GM19043 (cell line): ENCODE data around the gene KIAA1671.

Experiments used
- ATAC-seq: cut with Tn5 transposase; IDR thresholded peaks from one replicate; pipeline ENCODE4 v1.9.1; 2021; ENCODE audit warnings: low read depth; ENCODE audit not compliant: unreplicated experiment

KIAA1671 gene

GRCh38 chr22:24950272-24950902 is 2.1 kb upstream of the KIAA1671 start:
- no peak for ATAC-seq

GRCh38 chr22:24952837-24953383 is 394 bp downstream of the KIAA1671 start:
- no peak for ATAC-seq

GRCh38 chr22:24953384-24954113 is 1.0 kb downstream of the KIAA1671 start:
- no peak for ATAC-seq

GRCh38 chr22:24954114-24954463 is 1.6 kb downstream of the KIAA1671 start:
- no peak for ATAC-seq

GRCh38 chr22:24954856-24955255 is 2.3 kb downstream of the KIAA1671 start:
- no peak for ATAC-seq

GRCh38 chr22:24957043-24957442 is 4.5 kb downstream of the KIAA1671 start:
- ATAC-seq = no peak

GRCh38 chr22:24961217-24961844 is 8.8 kb downstream of the KIAA1671 start:
- no peak for ATAC-seq

- ATAC-seq = no peak
Observed at GRCh38 chr22:24962094-24962493, 9.6 kb downstream of the KIAA1671 start.

GRCh38 chr22:24962835-24963234 is 10.3 kb downstream of the KIAA1671 start:
- no peak for ATAC-seq

- no peak for ATAC-seq
Observed at GRCh38 chr22:24964441-24964840, 11.9 kb downstream of the KIAA1671 start.

- no peak for ATAC-seq
Observed at GRCh38 chr22:24965822-24966626, 13.5 kb downstream of the KIAA1671 start.

GRCh38 chr22:24968066-24968561 is 15.6 kb downstream of the KIAA1671 start:
- ATAC-seq = no peak

GRCh38 chr22:24969560-24970301 is 17.2 kb downstream of the KIAA1671 start:
- no peak for ATAC-seq

- ATAC-seq = no peak
Observed at GRCh38 chr22:24972369-24972768, 19.9 kb downstream of the KIAA1671 start.

- no peak for ATAC-seq
Observed at GRCh38 chr22:24973872-24974271, 21.4 kb downstream of the KIAA1671 start.

GRCh38 chr22:24975125-24975640 is 22.7 kb downstream of the KIAA1671 start:
- ATAC-seq = no peak

- no peak for ATAC-seq
Observed at GRCh38 chr22:24975813-24976341, 23.4 kb downstream of the KIAA1671 start.

GRCh38 chr22:24976442-24977218 is 24.1 kb downstream of the KIAA1671 start:
- ATAC-seq = no peak
